HG02840 (cell line): Measurements from ENCODE around the gene CARD14.
"Not testable (repeated sequence)": the region's sequence is repeated elsewhere in the genome, so short reads cannot be mapped to it uniquely, and the experiment has no call there.

Experiments used
- ATAC-seq: cut with Tn5 transposase; IDR thresholded peaks from one replicate; pipeline ENCODE4 v1.9.1; 2021; ENCODE audit warnings: mild to moderate bottlenecking, moderate library complexity, moderate number of reproducible peaks; ENCODE audit not compliant: unreplicated experiment, low FRiP score

Gene CARD14

GRCh38 chr17:80247561-80247960, 77.7 kb downstream of the CARD14 start:
- ATAC-seq: no peak

GRCh38 chr17:80248001-80248893, 78.4 kb downstream of the CARD14 start:
- ATAC-seq: no peak

GRCh38 chr17:80248894-80249710, 79.3 kb downstream of the CARD14 start:
- ATAC-seq: no peak

DNA sequence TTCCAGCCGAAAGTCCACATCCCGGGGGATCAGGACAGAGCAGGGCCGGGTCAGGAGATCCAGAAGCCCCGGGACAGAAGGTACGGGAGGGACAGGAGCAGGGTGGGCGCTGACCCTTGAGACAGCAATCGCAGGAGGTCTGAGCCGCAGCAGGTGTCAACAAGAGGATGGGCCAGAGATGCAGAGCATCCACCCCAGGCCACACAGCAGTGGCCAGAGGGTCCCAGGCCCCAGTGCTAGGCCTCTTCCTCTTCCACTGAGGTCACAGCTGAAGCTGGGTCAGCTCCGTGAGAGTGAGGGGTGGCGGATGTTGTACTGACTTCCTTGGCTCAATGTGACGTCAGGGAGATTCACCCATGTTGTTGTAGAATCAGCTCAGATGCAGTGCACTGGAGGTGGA, 82.1 kb downstream of the CARD14 start:
- no peak for ATAC-seq

GRCh38 chr17:80252871-80253270, 83.0 kb downstream of the CARD14 start:
- no peak for ATAC-seq

GRCh38 chr17:80253631-80254395, 84.0 kb downstream of the CARD14 start:
- ATAC-seq: no peak

GRCh38 chr17:80254396-80255251, 84.8 kb downstream of the CARD14 start:
- ATAC-seq: no peak

GRCh38 chr17:80256034-80256350, 86.2 kb downstream of the CARD14 start:
- ATAC-seq: no peak

DNA sequence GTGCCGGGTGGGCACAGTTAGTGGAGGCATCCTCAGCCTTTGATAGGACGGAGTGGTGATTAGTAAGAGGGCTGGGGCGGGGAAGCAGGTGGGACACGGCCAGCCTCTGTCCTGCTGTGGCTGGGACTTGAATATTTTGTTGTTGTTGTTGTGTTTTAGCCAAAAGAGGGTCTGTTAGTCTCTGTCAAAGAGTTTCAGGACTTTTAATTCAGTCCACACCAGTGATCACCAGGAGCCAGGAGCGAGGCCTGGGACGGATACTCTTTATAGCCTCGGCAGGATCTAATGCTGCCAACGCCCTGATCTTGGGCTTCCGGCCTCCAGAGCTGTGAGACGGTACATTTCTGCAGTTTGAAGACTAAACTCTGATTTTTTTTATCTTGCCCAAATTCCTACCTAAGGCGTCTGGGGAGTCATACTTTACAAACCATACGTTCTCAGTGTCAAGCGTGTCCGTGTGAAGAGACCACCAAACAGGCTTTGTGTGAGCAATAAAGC, 87.9 kb downstream of the CARD14 start:
- no peak for ATAC-seq

GRCh38 chr17:80258296-80258695, 88.5 kb downstream of the CARD14 start:
- not testable (repeated sequence) for ATAC-seq
